ENCODE measurements around the gene FSTL4. TPM values are rescaled to one million over a fixed set of nuclear protein-coding genes. Genes with fewer than 3 reads are reported as not detected.

Gene FSTL4
- total and polyA plus RNA-seq, 2 donors (not counting 1 experiment from before 2014, with no cell fraction given): 0.31 to 6.7 TPM

- POLR2A ChIA-PET: no interaction called here
- no peaks in the 10 kb centered on the region for H3K9me3 Mint-ChIP-seq (ENCODE audit: insufficient read depth)
- Histone ChIP-seq H3K4me1 (ENCODE audit: control insufficient read depth in 2 of 2, insufficient read depth in 2 of 2, low read length in 2 of 2) (no peaks in the 10 kb centered on the region), H4K20me1 (ENCODE audit: control insufficient read depth, insufficient read depth, low read length, poor library complexity, severe bottlenecking) (no peaks in the 10 kb centered on the region), H2AFZ (ENCODE audit: insufficient read depth, low read depth, low read length, poor library complexity, severe bottlenecking) (no peak overlapping the region), H3K9ac (ENCODE audit: low read length) (no peak overlapping the region), H3K79me2 (ENCODE audit: control insufficient read depth, insufficient read depth, low read length) (no peaks in the 10 kb centered on the region), H3K36me3 (replicated peaks in 1 of 2; ENCODE audit: control extremely low read depth in 1 of 2, control insufficient read depth in 1 of 2, extremely low read depth in 1 of 2, insufficient read depth in 2 of 2, low read length in 1 of 2) (no peaks in the 10 kb centered on the region), H3K4me3 (ENCODE audit: control extremely low read depth in 1 of 5, extremely low read depth in 1 of 5, insufficient read depth in 1 of 5, low read depth in 2 of 5, low read length in 4 of 5) (no peak overlapping the region), H3K27me3 (replicated peaks in 1 of 4; ENCODE audit: control extremely low read depth in 1 of 4, control insufficient read depth in 3 of 4, insufficient read depth in 4 of 4, low read length in 3 of 4) (no peaks in the 10 kb centered on the region), H3K4me2 (replicated peaks; ENCODE audit: low read depth, low read length, poor library complexity, severe bottlenecking) (no peak overlapping the region), H3K27ac (ENCODE audit: low read length in 2 of 2) (no peak overlapping the region), H3K9me3 (ENCODE audit: control extremely low read depth in 1 of 3, control insufficient read depth in 2 of 3, insufficient read depth in 1 of 3, low read length in 2 of 3) (no peaks in the 10 kb centered on the region)
- no peaks in the 10 kb centered on the region for H3K4me1 Mint-ChIP-seq
- WGBS (ENCODE audit: insufficient coverage): 96% methylated on average over 8 of the region's 9 CpGs
- H3K27ac Mint-ChIP-seq: no peak overlapping the region
- ATAC-seq (ENCODE audit: low read depth) (no peak), DNase-seq (no peak)
- H3K4me3 Mint-ChIP-seq: no peak overlapping the region
- intact Hi-C loops (cut with micrococcal nuclease): no loop called here
- CTCF ChIA-PET: no interaction called here
- H3K27me3 Mint-ChIP-seq: no peaks in the 10 kb centered on the region
- no peak for TF ChIP-seq EZH2 (IDR thresholded peaks at IDR 0.05; ENCODE audit: borderline replicate concordance, insufficient read depth, low read depth, low read length, poor library complexity, severe bottlenecking)
- TF ChIP-seq, protein P1, sequence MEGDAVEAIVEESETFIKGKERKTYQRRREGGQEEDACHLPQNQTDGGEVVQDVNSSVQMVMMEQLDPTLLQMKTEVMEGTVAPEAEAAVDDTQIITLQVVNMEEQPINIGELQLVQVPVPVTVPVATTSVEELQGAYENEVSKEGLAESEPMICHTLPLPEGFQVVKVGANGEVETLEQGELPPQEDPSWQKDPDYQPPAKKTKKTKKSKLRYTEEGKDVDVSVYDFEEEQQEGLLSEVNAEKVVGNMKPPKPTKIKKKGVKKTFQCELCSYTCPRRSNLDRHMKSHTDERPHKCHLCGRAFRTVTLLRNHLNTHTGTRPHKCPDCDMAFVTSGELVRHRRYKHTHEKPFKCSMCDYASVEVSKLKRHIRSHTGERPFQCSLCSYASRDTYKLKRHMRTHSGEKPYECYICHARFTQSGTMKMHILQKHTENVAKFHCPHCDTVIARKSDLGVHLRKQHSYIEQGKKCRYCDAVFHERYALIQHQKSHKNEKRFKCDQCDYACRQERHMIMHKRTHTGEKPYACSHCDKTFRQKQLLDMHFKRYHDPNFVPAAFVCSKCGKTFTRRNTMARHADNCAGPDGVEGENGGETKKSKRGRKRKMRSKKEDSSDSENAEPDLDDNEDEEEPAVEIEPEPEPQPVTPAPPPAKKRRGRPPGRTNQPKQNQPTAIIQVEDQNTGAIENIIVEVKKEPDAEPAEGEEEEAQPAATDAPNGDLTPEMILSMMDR (IDR thresholded peaks at IDR 0.05): no peak
Observed at GRCh38 chr5:133289686-133290367, 322.5 kb downstream of the FSTL4 start.

GRCh38 chr5:133287500-133287899 lies 324.8 kb downstream of the FSTL4 start:
- no peaks in the 10 kb centered on the region for H3K79me2 ChIP-seq (ENCODE audit: control insufficient read depth, insufficient read depth, low read length)
- H3K9me3 ChIP-seq (ENCODE audit: control extremely low read depth in 1 of 3, control insufficient read depth in 2 of 3, insufficient read depth in 1 of 3, low read length in 2 of 3): no peaks in the 10 kb centered on the region
- DNase-seq: peak; percentile 36
- H3K4me2 ChIP-seq (replicated peaks; ENCODE audit: low read depth, low read length, poor library complexity, severe bottlenecking): no peak overlapping the region
- Mint-ChIP-seq H3K27ac (no peak overlapping the region), H3K27me3 (no peaks in the 10 kb centered on the region), H3K4me3 (no peak overlapping the region), H3K4me1 (no peaks in the 10 kb centered on the region), H3K9me3 (ENCODE audit: insufficient read depth) (no peaks in the 10 kb centered on the region)
- H3K9ac ChIP-seq (ENCODE audit: low read length): no peak overlapping the region
- H2AFZ ChIP-seq (ENCODE audit: insufficient read depth, low read depth, low read length, poor library complexity, severe bottlenecking): no peak overlapping the region
- H3K4me3 ChIP-seq (ENCODE audit: control extremely low read depth in 1 of 5, extremely low read depth in 1 of 5, insufficient read depth in 1 of 5, low read depth in 2 of 5, low read length in 4 of 5): no peak overlapping the region
- POLR2A ChIA-PET: no interaction called here
- no peak for ATAC-seq (ENCODE audit: low read depth)
- no peaks in the 10 kb centered on the region for H4K20me1 ChIP-seq (ENCODE audit: control insufficient read depth, insufficient read depth, low read length, poor library complexity, severe bottlenecking)
- CTCF ChIA-PET: interaction anchor here (0.5 to 1.1 kb wide), 2 partner anchors 177 to 405 kb away, joined by 3 to 4 read pairs; no protein-coding TSS in a partner anchor
- H3K36me3 ChIP-seq (replicated peaks in 1 of 2; ENCODE audit: control extremely low read depth in 1 of 2, control insufficient read depth in 1 of 2, extremely low read depth in 1 of 2, insufficient read depth in 2 of 2, low read length in 1 of 2): no peaks in the 10 kb centered on the region
- TF ChIP-seq, protein P1 (IDR thresholded peaks at IDR 0.05): peak; percentile 20
- TF ChIP-seq EZH2 (IDR thresholded peaks at IDR 0.05; ENCODE audit: borderline replicate concordance, insufficient read depth, low read depth, low read length, poor library complexity, severe bottlenecking): no peak
- no peak overlapping the region for H3K27ac ChIP-seq (ENCODE audit: low read length in 2 of 2)
- intact Hi-C loops (cut with micrococcal nuclease): no loop called here
- 78% methylated on average over 3 of the region's 3 CpGs for WGBS (ENCODE audit: insufficient coverage)
- no peaks in the 10 kb centered on the region for H3K27me3 ChIP-seq (replicated peaks in 1 of 4; ENCODE audit: control extremely low read depth in 1 of 4, control insufficient read depth in 3 of 4, insufficient read depth in 4 of 4, low read length in 3 of 4)
- no peaks in the 10 kb centered on the region for H3K4me1 ChIP-seq (ENCODE audit: control insufficient read depth in 2 of 2, insufficient read depth in 2 of 2, low read length in 2 of 2)

All from B cell (primary cell).